ENCODE measurements around the gene PDZD2.

The PDZD2 gene

DNA sequence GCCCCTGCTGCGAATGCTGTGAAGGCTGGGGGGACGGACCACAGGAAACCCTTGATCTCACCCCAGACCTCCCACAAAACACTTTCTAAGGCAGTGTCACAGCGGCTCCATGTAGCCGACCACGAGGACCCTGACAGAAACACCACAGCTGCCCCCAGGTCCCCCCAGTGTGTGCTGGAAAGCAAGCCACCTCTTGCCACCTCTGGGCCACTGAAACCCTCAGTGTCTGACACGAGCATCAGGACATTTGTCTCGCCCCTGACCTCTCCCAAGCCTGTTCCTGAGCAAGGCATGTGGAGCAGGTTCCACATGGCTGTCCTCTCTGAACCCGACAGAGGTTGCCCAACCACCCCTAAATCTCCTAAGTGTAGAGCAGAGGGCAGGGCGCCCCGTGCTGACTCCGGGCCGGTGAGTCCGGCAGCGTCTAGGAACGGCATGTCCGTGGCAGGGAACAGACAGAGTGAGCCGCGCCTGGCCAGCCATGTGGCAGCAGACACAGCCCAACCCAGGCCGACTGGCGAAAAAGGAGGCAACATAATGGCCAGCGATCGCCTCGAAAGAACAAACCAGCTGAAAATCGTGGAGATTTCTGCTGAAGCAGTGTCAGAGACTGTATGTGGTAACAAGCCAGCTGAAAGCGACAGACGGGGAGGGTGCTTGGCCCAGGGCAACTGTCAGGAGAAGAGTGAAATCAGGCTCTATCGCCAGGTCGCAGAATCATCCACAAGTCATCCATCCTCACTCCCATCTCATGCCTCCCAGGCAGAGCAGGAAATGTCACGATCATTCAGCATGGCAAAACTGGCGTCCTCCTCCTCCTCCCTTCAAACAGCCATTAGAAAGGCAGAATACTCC, 450.4 kb downstream of the PDZD2 start:
- no peak for DNase-seq

GRCh38 chr5:32090026-32090754, 451.3 kb downstream of the PDZD2 start:
- DNase-seq: no peak

- no peak for DNase-seq
Observed at GRCh38 chr5:32090755-32091128, 451.8 kb downstream of the PDZD2 start.

DNA sequence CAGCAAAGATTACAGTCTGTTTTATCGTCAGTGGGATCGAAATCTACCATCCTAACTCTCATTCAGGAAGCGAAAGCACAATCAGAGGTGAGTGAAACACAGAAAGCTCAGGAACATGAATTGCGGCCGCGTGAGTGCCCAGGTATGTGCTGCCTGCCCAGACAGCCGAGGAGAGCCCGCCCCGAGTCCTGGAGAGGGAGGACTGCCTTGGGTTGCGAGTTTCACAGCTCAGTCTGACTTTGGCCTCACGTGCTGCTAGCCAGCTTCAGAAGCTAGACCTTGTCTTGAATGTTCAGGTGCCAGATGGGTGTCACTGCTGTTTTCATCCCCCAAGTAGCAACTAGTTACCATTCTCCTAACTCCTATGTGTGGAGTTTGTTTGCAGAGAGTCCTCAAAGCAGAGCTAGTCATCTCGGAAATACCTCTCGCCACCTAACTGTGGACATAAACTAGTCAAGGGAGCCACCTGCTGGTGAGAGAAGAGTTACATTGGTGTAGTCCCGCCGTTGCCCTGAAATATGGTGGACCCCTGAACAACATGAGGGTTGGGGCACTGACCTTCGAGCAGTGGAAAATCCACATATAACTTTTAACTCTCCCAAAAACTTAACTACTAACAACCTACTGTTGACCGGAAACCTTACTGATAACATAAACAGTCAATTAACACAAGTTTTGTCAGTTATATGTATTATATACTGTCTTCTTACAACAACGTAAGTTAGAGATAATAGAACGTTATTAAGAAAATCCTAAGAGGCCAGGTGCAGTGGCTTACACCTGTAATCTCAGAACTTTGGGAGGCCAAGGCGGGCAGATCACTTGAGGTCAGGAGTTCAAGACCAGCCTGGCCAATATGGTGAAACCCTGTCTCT, 454.2 kb downstream of the PDZD2 start:
- DNase-seq: peak; percentile 75

DNA sequence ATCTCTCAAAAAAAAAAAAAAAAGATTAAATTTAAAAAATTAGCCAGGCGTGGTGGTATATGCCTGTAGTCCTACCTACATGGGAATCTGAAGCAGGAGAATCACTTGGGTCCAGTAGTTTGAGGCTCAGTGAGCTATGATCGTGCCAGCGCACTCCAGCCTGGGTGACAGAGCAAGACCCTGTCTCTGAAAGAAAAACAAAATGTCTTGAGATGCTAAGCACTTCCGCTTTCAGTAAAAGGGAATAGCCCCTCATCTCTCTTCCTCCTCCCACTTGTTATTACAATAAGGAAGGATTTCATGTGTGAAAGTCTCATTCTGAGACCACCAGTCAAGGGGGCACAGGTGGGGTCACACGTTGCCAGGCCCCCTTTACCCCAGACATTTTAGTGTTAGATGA, 455.8 kb downstream of the PDZD2 start:
- no peak for DNase-seq

- DNase-seq: no peak
Observed at GRCh38 chr5:32095261-32095671, 456.3 kb downstream of the PDZD2 start.

GRCh38 chr5:32096891-32097595, 458.1 kb downstream of the PDZD2 start:
- DNase-seq: no peak

DNA sequence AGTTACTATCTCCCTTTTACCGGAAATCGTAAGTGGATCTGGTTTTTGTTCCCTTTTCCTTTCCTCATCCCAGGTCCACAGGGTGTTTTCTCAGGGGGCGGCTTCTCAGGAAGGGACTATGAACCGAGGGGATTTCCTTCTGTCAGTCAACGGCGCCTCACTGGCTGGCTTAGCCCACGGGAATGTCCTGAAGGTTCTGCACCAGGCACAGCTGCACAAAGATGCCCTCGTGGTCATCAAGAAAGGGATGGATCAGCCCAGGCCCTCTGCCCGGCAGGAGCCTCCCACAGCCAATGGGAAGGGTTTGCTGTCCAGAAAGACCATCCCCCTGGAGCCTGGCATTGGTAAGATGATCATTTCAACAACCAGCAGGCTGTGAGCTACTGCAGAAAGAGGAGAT, 459.4 kb downstream of the PDZD2 start:
- DNase-seq: no peak

DNA sequence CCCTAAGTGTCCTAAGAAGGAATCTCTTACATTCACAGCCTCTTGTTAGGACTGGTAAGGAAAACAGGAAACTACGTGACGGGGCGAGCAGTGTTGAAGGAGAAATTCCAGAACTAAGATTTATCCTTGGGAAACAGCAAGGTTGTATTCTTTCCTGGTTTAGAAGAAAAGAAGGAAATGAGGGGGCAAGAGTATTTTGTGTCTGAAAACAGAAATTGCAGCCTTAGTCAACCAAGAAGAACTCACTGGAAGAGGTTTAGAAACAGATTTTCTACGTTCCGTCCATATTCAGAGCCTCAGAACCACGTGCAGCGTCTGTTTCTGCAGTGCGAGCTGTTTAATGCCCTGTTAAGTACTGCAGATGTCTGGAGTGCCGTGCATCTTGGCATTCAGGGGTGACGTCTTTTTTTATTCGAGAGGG, 460.0 kb downstream of the PDZD2 start:
- no peak for DNase-seq

DNA sequence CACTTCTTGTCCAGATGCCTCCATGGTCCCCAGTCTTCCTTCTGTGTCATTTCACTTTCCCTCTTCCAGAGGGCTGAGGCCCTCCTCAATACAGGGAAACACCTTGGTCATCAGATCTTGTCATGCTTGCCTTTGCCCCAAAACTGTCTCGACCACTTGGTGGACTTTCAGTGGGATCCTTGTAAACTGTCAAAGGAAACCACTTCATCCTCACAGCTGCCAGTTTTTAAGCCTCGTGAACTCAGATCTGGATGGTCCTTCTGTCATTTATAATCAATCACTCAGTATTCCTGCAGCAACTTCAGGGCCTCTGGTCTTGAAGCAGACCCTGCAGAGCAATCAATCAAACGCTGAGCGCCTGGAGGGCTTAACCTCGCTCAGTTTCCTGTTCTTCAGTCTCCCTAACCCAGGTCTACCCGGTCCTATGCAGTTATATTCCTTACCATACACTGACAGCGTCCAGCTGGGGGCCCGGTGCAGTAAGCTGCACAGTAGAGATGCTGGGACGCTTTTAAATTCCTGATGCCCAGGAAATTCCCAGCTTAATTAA, 460.6 kb downstream of the PDZD2 start:
- no peak for DNase-seq

DNA sequence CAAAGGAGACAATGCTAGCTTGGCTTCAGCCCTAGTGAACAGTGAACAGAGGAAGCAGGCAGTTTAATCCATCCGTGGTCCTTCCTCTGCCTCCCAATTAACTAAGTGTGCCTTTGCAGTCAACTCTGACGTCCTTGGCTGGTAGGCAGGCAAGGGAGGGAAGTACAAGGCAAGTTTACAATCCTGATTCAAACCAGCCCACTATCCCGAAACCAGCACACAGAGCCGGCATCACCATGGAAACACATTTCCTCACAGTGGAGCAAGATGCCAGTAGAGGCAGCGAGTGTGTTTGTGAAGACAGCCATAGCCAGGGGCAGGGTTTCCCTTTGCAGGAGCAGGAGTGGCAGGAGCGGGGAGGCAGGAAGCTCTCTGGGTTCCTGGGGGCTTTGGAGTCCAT, 461.3 kb downstream of the PDZD2 start:
- DNase-seq: no peak

DNA sequence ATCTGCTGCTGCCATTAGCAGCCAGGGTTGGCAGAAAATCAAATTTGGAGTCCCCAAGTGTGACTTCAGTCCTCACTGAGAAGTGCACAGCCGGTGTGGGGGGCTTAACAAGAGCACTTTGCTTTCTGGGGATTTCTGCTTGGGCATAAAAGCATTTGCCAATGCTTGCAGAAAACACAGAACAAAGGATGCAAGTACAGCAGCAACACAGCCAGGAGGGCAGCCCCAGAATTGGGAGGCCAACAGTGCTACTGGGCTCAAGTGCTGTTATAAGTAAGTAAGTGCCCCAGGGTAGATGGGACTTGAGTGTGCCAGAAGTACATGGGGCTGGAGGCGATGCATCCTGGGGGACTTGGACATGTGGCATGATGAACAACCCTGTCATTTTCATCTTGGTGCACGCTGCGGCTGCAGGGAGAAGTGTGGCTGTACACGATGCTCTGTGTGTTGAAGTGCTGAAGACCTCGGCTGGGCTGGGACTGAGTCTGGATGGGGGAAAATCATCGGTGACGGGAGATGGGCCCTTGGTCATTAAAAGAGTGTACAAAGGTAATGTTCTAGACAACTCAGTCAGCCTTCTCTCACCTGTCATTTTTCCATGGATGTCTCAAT, 461.9 kb downstream of the PDZD2 start:
- DNase-seq: no peak

DNA sequence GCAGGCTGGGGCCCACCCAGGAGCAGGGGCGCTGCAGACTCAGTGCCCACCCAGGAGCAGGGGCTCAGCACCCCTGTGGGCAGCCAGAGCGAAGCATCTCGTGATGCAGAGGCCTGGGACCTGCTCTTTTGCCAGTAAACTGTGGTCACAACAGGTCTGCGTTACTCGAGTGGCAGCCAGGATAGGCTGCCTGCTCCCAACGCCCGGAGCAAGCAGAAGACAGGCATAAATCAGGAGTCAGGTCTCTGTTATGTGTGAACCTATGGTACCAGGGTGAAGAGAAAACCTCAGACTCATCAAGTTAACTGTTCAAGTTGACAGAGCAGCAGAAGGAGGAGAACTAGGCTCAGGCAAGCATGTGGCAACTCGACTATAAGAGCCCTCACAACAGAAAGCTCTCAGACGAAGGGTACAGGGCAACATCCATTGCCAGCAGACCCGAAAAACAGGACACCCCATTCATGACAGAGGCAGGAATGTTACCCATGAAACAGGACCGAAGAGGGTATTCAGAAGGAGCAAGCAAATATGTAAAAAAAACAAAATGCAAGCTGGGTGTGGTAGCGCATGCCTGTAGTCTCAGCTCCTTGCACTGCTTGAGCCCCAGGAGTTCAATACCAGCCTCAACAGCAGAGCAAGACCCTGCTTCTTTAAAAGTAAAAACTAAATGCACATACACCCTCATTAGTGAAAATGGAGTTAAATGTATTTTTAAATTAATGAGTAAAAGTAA, 463.5 kb downstream of the PDZD2 start:
- no peak for DNase-seq

DNA sequence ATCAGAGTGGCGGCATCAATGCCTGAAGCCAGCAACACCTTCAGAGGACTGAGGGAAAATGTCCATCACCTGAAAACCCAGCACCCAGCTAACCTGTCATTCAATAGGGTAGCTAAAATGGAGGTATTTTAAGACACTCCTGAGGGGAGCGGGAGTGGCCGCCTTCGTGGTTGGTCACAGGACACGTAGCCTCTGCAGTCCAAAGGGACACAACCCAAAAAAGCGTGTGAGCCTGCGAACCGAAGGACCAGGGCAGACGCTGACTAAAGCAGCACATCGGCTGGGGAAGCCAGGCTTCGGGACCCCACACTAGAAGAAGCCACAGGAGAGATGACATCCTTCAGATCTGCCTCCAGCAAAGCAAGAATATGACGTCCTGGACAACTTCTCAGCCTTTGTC, 464.6 kb downstream of the PDZD2 start:
- DNase-seq: no peak

DNA sequence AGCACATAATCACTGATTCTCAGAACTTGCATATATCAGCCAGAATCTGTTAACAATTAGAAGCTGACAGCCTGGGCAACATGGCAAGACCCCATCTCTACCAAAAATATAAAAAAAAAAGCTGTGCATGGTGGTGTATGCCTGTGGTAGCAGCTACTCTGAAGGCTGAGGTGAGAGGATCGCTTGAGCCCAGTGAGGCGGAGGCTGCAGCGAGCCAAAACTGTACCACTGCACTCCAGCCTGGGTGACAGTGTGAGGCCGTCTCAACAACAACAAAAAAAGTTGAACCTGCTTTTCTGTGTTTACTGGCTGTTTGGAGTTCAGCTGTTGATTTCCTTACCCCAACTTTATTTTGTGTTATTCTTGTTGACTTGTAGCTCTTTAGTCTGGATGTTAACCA, 468.4 kb downstream of the PDZD2 start:
- no peak for DNase-seq

GRCh38 chr5:32108167-32108566, 469.2 kb downstream of the PDZD2 start:
- DNase-seq: no peak

GRCh38 chr5:32109236-32109635, 470.3 kb downstream of the PDZD2 start:
- DNase-seq: no peak

- DNase-seq: no peak
Observed at GRCh38 chr5:32110111-32110696, 471.3 kb downstream of the PDZD2 start.

DNA sequence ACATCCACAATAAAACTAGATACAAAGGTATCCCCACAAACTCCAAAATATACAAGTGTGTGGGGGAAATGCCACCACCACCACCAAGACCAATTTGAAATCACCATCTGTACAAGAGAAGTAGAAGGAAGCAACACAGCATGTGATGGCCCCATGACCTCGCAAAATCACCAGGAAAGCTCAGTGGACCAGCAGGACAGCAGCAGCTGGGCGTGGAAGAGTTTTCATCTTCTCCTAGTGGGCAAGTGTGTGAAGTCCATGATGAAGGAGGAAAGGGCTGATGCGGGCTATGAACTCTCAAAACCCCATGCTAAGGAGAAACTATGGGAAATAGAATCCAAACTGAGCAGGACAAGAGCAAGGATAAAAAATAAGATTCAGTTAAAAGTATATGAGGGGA, 477.1 kb downstream of the PDZD2 start:
- DNase-seq: no peak

GRCh38 chr5:32116574-32117313, 477.8 kb downstream of the PDZD2 start:
- DNase-seq: peak; percentile 21
